ENCODE data around the gene PTPRR.

GRCh38 chr12:70759161-70759918 lies 161.2 kb downstream of the PTPRR start:
- no peak for TF ChIP-seq EP300 (IDR thresholded peaks at IDR 0.05)
- TF ChIP-seq, protein P1, sequence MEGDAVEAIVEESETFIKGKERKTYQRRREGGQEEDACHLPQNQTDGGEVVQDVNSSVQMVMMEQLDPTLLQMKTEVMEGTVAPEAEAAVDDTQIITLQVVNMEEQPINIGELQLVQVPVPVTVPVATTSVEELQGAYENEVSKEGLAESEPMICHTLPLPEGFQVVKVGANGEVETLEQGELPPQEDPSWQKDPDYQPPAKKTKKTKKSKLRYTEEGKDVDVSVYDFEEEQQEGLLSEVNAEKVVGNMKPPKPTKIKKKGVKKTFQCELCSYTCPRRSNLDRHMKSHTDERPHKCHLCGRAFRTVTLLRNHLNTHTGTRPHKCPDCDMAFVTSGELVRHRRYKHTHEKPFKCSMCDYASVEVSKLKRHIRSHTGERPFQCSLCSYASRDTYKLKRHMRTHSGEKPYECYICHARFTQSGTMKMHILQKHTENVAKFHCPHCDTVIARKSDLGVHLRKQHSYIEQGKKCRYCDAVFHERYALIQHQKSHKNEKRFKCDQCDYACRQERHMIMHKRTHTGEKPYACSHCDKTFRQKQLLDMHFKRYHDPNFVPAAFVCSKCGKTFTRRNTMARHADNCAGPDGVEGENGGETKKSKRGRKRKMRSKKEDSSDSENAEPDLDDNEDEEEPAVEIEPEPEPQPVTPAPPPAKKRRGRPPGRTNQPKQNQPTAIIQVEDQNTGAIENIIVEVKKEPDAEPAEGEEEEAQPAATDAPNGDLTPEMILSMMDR (IDR thresholded peaks at IDR 0.05) = no peak

Data from ovary (tissue), 3 donors.